ENCODE results near the gene SEC24C. TPM values are rescaled to one million over a fixed set of nuclear protein-coding genes. Genes with fewer than 3 reads are reported as not detected.

SEC24C gene
- total RNA-seq, 2 donors from 2014 or later: 63.2 to 71.4 TPM

- Histone ChIP-seq H3K36me3 (ENCODE audit: control insufficient read depth, insufficient read depth, low read length) (peaks cover 94% of the 10 kb centered on the region), H3K27me3 (ENCODE audit: control insufficient read depth, insufficient read depth, low read length, poor library complexity, severe bottlenecking) (no peaks in the 10 kb centered on the region), H3K9me3 (ENCODE audit: control insufficient read depth, low read length) (no peaks in the 10 kb centered on the region), H3K27ac (ENCODE audit: low read depth, low read length) (no peak overlapping the region), H3K9ac (ENCODE audit: extremely low read depth, low read length, poor library complexity, severe bottlenecking) (no peak overlapping the region), H3K4me3 (ENCODE audit: low read length) (no peak overlapping the region), H3K4me1 (ENCODE audit: control insufficient read depth, insufficient read depth, low read length) (peaks cover 5% of the 10 kb centered on the region)
- Mint-ChIP-seq H3K9me3 (no peaks in the 10 kb centered on the region), H3K36me3 (ENCODE audit: low read depth) (peaks cover 73% of the 10 kb centered on the region), H3K4me1 (no peaks in the 10 kb centered on the region), H3K27me3 (ENCODE audit: insufficient read depth) (no peaks in the 10 kb centered on the region), H3K27ac (no peak overlapping the region), H3K4me3 (no peak overlapping the region)
- no peak for TF ChIP-seq CTCF (conservative IDR thresholded peaks at IDR 0.05)
- DNase-seq: no peak
- 97% methylated on average over 2 of the region's 2 CpGs; no CpG with 5 or more reads in 1 of the 2 experiments for WGBS, 2 experiments (ENCODE audit: insufficient coverage in 1 of 2, insufficient read length in 1 of 2)
Measured at GRCh38 chr10:73762915-73763314, 18.7 kb downstream of the SEC24C start.

- no peak overlapping the region for H3K9ac ChIP-seq (ENCODE audit: extremely low read depth, low read length, poor library complexity, severe bottlenecking)
- peaks cover 74% of the 10 kb centered on the region for H3K36me3 Mint-ChIP-seq (ENCODE audit: low read depth)
- H3K27me3 ChIP-seq (ENCODE audit: control insufficient read depth, insufficient read depth, low read length, poor library complexity, severe bottlenecking): no peaks in the 10 kb centered on the region
- no peak overlapping the region for H3K27ac Mint-ChIP-seq
- no peaks in the 10 kb centered on the region for H3K27me3 Mint-ChIP-seq (ENCODE audit: insufficient read depth)
- H3K4me1 ChIP-seq (ENCODE audit: control insufficient read depth, insufficient read depth, low read length): peaks cover 5% of the 10 kb centered on the region
- no peaks in the 10 kb centered on the region for H3K9me3 Mint-ChIP-seq
- no peak overlapping the region for H3K4me3 Mint-ChIP-seq
- WGBS, 2 experiments (ENCODE audit: insufficient coverage in 1 of 2, insufficient read length in 1 of 2): 92% methylated on average over 2 of the region's 2 CpGs; no CpG with 5 or more reads in 1 of the 2 experiments
- TF ChIP-seq CTCF (conservative IDR thresholded peaks at IDR 0.05): no peak
- H3K27ac ChIP-seq (ENCODE audit: low read depth, low read length): no peak overlapping the region
- no peaks in the 10 kb centered on the region for H3K4me1 Mint-ChIP-seq
- DNase-seq: no peak
- H3K36me3 ChIP-seq (ENCODE audit: control insufficient read depth, insufficient read depth, low read length): peaks cover 97% of the 10 kb centered on the region
- no peaks in the 10 kb centered on the region for H3K9me3 ChIP-seq (ENCODE audit: control insufficient read depth, low read length)
- no peak overlapping the region for H3K4me3 ChIP-seq (ENCODE audit: low read length)
Measured at GRCh38 chr10:73763343-73763742, 19.2 kb downstream of the SEC24C start.

GRCh38 chr10:73765066-73765465 lies 20.9 kb downstream of the SEC24C start:
- H3K27ac ChIP-seq (ENCODE audit: low read depth, low read length): no peak overlapping the region
- H3K36me3 ChIP-seq (ENCODE audit: control insufficient read depth, insufficient read depth, low read length): peaks cover 97% of the 10 kb centered on the region
- no peak overlapping the region for H3K9ac ChIP-seq (ENCODE audit: extremely low read depth, low read length, poor library complexity, severe bottlenecking)
- H3K36me3 Mint-ChIP-seq (ENCODE audit: low read depth): peaks cover 84% of the 10 kb centered on the region
- no peaks in the 10 kb centered on the region for H3K9me3 ChIP-seq (ENCODE audit: control insufficient read depth, low read length)
- no peaks in the 10 kb centered on the region for H3K4me1 Mint-ChIP-seq
- H3K4me3 ChIP-seq (ENCODE audit: low read length): no peak overlapping the region
- WGBS, 2 experiments (ENCODE audit: insufficient coverage in 1 of 2, insufficient read length in 1 of 2): 94 to 100% methylated on average over 5 to 6 of the region's 6 CpGs
- no peaks in the 10 kb centered on the region for H3K27me3 Mint-ChIP-seq (ENCODE audit: insufficient read depth)
- DNase-seq: no peak
- TF ChIP-seq CTCF (conservative IDR thresholded peaks at IDR 0.05): no peak
- no peak overlapping the region for H3K27ac Mint-ChIP-seq
- no peak overlapping the region for H3K4me3 Mint-ChIP-seq
- H3K9me3 Mint-ChIP-seq: no peaks in the 10 kb centered on the region
- no peaks in the 10 kb centered on the region for H3K4me1 ChIP-seq (ENCODE audit: control insufficient read depth, insufficient read depth, low read length)
- no peaks in the 10 kb centered on the region for H3K27me3 ChIP-seq (ENCODE audit: control insufficient read depth, insufficient read depth, low read length, poor library complexity, severe bottlenecking)

All from endodermal cell (in vitro differentiated cells).